GM21381 (cell line): ENCODE data around the gene TTLL11.
"Not testable (repeated sequence)": the region's sequence is repeated elsewhere in the genome, so short reads cannot be mapped to it uniquely, and the experiment has no call there.

Experiments
- ATAC-seq: cut with Tn5 transposase; IDR thresholded peaks from one replicate; pipeline ENCODE4 v1.9.1; 2021; ENCODE audit warnings: mild to moderate bottlenecking, moderate library complexity; ENCODE audit not compliant: unreplicated experiment

TTLL11 gene

DNA sequence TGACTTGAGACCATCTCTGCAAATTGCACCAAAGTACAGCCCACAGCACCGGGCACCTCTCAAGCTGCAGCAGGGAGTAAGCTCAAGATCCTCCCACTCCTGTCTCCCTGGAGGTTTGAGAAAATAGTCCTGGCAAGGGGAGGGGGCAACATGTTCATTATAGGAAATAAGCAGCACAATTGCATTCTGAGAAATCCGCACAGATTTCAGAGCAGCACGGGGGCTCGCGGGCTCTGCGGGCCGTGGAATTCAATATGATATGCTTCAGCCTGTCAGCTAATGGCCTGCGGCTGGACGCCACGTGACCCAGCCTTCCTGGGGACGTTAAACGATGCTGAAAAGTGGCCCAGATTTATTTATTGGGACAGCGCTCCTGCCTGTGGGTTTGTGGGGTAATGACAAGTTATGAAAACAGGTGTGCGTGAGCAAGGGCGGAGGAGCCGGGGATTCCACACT lies 285.3 kb downstream of the TTLL11 start:
- no peak for ATAC-seq

DNA sequence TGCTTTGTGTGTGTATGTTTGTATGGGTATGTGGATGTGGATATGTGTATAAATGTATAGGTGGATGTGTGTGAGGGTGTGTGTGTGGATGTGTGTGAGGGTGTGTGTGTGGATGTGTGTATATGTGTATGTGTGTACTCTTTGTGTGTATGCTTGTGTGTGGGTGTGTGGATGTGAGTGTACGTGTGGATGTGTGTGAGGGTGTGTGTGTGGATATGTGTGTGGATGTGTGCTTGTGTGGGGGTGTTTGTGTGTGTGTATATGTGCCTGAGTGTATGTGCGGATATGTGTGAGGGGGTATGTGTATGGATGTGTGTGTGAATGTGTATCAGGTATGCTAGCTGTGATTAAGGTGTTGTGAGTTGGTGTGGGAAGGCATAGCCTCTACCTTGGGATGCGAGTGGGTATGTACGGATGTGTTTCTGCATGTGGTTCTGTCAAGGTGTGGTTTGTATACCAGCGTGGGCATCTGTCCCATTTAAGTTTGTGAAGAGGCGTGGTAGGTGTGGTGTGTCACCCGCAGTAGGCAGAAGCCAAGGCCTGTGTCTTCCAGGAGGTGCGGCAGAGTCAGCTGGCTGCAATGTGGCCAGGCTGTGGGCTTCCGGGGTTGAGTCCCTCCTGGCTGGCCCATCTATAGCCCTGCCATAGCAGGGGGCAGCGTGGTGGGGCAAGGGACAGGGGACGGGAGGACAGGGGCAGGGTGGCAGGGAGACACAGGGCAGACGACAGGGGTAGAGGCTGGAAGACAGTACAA lies 285.9 kb downstream of the TTLL11 start:
- no peak for ATAC-seq

DNA sequence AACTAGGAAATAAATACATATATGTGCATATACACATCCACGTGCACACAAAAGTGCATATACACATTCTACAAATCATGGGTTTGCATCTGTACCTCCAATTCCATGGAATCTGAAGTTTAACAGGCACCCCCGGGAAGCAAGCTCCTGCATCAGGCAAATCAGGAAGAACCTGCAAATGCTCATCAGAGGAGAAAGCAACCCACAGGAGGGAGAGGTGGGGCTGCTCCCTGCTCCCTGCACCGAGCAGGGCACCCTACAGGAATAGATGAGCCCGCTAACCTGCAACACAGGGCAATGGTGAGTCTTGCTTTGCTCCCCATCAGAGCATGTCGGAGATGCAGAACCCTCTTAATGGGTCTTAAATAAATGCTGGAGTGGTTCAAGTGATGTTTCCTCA lies 290.4 kb downstream of the TTLL11 start:
- ATAC-seq, result no peak

DNA sequence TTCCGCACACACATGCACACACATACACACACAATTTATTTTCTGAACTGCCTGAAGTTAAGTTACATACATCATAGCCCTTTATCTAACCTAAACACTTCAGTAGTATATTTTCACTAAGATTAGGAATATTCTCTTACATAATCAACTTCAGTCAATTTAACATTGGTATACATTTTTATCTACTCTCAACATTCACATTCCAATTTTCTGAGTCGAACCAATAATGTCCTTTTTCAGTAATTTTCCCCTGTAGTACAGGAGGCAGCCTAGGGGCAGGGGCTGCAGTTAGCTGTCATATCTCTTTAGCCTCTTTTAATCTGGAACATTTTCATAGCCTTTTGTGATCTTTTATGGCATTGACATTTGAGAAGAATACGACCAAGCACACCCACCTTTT lies 291.5 kb downstream of the TTLL11 start:
- ATAC-seq, result no peak

DNA sequence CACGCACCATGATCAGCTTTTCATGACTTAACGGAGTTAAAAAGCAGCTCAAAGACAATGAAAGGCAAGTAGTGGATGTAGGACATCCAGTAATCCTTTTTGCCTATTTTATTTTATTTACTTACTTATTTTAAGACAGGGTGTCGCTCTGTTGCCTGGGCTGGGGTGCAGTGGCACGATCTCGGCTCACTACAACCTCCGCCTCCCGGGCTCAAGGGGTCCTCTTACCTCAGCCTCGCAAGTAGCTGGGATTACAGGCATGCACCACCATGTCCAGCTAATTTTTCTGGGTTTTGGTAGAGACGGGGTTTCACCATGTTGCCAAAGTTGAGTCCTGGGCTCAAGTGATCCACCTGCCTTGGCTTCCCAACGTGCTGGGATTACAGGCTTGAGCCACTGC lies 292.7 kb downstream of the TTLL11 start:
- ATAC-seq, result no peak

DNA sequence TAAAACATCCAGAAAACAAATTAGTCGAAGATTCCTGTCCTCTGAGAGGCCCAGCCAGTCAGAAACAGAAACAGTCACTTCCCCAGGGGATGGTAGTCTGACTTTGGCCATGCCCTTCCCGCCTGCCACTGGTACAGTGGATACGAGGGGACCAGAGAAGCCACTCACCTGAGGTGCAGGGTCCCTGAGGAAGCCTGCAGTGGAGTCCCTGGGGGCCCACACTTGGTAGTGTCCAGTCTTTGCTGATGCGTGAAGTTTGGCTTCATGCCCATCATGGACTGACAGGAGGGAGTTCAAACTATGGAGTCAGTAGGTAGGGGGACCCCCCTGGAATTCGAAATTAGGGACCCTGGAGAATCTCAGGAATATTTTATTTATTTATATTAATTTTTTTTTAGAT lies 294.2 kb downstream of the TTLL11 start:
- ATAC-seq, result no peak

DNA sequence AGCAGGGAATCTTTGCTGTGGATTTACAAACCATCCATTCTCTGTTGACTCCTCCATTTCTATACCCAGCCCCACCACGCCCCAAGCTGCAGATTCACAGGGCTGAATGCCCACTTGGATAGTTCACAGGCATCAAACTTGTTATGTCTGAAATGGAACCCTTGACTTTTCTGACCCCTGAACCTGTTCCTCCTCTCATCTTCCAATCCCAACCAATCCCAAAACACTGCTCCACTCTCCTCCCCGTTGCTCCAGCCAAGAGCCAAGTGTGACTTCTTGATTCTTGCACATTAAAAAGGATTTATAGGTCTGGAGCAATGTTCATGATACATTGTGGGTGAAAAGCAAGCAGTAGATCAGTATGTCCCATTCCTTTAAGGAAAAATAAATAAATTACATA lies 296.0 kb downstream of the TTLL11 start:
- no peak for ATAC-seq

DNA sequence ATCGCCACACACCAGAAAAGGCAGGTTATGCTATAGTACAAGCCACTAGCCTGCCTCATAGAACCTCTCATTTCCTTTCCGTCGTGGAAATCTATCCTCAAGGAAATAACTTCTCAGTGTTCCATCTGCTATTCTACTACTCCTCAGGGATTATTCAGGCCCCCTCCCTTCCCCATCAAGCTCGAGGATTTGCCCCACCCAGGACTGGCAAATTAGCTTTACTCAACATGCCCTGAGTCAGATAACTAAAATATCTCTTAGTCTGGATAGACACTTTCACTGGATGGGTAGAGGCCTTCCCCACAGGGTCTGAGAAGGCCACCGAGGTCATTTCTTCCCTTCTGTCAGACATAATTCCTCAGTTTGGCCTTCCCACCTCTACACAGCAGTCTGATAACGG lies 298.8 kb downstream of the TTLL11 start:
- not testable (repeated sequence) for ATAC-seq

DNA sequence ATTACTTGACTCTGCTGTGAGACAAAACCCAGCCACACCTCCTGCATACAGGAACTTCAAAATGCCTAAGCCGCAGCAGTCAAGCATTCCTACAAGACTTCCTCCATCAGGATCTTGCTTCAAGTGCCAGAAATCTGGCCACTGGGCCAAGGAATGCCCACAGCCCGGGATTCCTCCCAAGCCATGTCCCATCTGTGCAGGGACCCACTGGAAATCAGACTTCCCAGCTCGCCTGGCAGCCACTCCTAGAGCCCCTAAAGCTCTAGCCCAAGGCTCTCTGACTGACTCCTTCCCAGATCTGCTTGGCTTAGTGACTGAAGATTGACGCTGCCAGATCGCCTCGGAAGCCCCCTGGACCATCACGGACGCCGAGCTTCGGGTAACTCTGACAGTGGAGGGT lies 300.6 kb downstream of the TTLL11 start:
- ATAC-seq, result not testable (repeated sequence)

DNA sequence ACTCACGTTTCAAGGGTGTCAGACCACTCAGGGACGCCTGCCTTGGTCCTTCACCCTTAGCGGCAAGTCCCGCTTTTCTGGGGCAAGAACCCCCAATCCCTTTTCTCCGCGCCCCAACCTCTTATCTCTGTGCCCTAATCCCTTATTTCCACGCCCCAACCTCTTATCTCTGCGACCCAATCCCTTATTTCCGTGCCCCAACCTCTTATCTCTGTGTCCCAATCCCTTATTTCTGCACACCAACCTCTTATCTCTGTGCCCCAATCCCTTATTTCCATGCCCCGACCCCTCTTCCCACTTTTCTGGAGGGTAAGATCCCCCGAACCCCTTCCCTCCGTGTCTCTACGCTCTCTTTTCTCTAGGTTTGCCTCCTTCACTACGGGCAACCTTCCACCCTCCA lies 302.3 kb downstream of the TTLL11 start:
- no peak for ATAC-seq

DNA sequence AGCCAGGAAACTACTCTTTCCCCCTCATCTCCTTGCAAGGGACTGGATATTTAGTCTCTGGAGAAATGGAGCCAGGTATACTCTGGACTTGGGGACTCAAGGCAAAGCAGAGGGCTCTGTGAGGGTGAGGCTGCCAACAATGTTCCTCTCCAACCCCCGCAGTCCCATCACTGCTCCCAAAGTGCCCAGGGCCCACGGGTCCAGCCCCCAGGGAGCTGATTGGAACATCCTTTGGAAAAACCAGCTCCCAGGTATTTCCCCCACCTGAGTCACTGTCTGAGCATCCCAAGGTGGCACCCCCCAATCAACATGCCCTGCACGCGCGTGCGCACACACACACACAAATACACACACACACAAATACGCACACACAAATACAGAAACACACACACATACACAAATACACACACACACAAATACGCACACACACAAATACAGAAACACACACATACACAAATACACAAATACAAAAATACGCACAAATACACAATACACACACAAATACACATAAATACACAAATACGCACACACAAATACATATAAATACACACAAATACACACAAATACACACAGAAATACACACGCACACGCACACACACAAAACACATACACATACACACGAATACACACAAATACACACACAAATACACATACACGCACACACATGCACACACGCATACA lies 304.3 kb downstream of the TTLL11 start:
- no peak for ATAC-seq

DNA sequence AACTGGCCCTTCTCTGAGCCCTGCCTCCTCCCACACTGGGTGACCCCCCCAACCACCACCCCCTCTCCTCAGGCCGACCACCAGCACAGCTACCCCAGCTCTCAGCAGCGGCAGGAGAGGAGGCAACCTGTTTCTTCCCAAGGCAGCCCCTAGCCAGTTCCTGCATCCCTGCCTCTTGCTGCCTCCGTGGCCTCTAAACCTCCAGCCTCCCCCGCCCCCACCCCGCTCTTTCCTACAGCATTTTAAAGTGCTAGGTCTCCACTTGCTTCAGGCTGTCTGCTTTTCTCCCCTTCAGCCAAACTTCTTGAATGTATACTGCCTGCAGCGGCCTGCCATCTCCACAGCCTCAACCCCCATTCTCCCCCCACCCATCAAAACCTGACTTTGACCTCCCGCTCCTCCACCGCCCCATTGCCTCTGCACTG lies 306.1 kb downstream of the TTLL11 start:
- ATAC-seq, result no peak

DNA sequence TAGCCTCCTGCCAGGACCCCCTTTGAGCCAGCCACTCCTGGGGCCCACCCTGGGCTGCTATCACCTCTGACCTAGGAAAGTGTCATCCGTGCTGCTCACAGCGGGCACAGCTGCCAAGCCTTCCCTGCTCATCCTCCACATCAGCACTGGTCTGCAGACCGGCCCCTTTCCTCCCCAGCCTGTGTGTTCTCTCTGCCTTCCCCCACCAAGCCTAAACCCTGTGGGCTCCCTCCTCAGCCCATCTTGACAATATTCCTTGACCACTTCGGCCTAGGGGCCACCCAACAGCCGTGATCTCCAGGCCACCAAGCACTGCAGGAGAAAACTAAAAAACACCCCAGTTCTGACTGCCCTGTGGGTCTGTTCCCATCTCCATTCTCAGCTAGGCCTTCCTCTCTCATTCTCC lies 306.6 kb downstream of the TTLL11 start:
- no peak for ATAC-seq

DNA sequence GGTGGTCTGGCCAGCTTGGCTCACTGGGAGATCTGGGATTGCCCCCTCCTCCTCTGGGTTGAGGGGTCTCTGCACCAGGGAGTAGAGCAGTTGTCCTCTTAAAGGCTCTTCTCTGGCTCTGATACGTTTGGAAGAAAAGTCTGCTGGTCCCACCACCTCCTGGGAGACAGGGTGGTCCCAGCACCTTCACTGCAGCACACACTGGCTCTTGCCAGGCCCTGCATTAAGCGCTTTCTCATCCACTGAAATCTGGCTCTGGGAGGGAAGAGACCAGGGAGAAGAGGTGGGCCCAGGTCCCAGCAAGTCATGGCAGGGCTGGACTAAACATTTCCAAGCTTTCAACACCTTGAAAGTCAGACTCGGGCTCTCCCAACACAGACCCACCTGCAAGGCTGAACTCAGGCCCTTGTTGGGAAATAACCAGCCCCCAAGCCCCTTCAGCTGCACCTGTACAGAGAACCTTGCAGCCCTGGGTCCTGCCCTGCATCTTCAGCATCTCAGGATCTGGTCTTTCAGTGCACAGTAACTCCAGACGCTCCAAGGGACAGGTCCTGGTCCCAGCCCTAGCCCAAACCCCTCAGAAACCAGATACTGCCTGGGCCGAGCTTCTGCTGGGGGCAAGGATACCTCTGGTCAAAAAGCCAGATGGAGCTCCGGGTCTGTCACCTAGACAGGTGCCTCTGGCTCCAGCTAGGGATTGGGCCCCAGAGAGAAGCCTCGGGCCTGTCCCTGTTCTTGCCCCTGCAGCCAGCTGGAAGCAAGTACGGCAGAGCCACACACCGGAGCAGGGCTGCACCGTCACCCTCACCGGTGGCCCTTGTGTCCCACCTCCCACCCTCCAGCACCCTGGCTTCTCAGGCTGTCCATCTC lies 307.2 kb downstream of the TTLL11 start:
- ATAC-seq, result no peak

DNA sequence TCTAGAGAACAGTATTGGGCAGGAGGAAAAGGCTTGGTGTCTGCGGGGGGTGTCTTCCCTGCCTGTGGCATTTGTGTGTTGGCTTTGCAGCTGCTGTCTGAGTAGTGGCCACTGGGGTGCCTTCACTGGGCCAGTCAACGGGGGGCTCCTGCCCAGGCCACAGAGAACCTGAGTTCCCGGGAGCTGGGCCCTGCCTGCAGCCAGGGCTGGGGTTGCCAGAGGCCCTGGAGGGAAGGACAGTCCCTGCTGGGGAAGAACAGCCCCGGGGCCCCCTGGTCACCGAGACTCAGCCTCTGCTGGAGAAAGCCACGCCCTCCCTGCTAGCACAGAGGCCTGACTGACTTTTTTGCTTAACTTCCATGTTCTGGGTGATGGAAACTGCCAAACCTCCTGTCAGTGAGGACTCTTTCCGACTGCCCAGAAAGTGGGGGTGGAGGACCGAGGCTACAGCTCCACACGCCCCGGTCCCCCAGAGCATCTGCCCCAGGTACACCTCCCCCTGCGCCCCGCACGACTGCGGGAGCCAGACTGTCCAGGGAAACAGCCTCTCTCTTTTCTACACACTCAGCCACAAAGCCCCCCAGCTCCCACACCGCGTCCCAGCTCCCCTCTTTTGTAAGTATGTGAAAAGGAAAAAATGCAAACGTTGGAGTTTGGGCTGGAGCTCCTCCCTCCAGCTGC lies 308.2 kb downstream of the TTLL11 start:
- no peak for ATAC-seq

DNA sequence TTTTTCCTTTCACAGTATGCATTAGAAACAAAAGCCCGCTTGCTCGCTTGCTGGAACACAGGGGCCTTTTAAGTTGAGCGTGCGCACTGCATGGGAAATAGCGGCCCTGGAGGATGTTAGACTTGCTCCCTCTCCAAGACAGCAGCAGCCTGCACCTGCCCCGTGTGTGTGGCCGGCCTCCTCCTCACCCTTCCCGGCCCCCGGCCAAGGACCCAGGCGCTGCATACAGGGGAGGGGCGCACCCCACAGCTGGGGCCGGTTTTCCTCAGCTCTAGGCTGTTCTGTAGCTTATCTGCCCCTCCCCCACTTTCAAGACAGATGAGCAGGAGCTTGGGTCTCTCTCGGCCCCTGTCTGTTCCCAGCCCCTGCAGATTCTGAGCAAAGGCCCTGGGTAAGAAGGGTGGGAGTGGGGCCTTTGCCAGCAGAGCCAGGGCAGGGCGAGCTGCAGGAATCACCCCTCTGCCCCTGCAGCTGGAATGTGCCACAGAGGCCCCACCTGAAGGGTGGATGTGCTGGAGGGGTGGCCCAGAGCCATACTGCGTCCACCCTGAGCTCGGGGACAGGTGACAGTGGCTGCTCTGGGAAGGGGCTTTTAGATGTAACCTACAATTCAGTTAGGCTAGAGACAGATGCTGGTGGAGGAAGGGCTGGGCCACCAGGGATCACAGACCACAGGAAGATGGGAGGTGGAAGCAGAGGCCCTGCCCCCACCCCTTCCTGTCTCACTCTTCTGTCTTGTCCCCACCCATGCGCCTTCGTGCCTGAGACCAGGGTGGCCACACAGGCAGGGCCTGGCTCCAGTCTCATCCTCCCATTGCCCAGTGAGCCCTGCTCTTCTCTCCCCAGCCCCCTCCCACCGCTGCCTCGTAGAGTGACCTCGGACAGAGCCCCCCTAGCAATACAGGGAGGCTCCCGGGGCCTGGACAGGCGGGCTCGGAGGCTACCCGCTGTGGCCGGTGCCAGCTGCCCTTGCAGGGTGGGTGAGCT lies 309.3 kb downstream of the TTLL11 start:
- ATAC-seq, result no peak

DNA sequence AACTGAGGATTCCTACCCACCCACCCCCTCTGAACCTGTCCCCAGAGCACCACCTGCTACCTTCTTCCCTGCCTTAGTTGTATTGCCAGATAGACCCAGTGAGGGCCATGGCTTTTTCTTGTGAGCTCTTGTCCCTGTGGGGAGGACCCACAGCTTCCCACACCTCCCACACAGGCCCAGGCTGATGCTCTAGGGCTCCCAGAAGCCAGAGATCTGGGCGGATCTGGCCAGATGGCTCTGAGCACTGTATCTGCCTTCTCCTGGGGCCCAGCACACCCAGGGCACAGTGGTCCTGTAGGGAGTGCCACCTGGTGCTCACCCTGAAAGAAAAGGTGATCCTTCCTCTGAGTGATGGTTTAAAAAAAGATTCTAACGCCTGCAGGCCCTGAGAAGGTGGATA lies 310.0 kb downstream of the TTLL11 start:
- no peak for ATAC-seq

DNA sequence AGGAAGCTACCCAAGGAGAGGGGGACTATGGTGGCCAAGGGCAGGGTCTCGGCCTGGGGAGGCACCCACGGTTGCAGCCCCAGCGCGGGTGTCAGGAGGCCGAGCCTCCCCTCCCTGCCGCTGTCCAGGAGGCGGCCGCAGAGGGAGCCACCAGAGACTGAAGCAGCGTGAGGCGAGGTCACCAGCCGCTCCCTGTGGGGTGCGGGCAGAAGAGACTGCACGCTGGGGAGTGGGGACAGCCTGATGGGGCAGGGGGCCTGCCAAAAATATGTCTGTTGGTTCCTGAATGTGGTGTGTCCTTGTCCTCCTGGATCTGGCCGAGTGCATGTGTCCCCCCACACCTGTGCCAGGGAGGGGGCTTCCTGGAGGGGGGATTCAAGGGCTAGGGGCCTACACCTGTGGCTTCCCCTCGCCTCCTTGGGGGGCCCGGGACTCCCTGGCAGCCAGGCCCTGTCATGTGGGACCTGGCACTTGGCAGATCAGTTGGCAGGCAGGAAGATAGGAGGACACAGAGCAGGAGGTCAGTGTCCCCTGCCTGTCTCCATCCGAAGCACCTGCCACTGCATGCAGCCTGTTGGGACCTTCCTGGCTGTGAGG lies 310.5 kb downstream of the TTLL11 start:
- ATAC-seq, result no peak

DNA sequence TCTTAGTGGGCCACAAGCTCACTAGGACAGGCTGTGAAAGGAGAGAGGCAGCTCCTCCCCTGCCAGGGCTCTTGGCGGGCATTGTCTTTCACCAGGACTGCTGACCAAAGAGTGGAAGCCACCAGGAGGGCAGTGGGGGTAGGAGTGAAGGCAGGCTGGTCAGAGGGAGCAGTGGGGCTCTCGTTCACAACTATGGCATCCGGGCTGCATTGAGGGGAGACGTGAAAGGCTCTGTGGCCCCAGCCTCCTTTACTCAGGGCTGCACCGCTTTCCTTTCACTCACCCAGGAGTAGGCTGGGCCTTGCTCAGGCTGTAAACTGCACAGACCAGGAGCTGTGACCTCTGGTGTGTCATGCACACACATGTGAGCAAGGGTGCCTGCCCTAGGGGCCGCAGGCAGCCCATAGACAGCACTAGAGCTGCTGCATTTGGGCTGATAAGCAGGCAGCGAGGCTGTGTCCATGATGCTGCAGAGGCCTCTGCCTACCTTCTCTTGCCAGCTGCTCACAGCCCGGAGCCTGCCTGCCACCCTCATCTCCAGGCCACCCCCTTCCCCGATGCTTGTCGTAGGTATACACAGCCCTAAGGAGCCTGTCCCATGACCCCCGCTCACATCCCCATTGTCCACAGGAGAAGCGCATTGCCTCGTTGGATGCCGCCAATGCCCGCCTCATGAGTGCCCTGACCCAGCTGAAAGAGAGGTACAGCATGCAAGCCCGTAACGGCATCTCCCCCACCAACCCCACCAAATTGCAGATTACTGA lies 311.2 kb downstream of the TTLL11 start:
- no peak for ATAC-seq
